HCT116 (cell line): ENCODE measurements around the gene SLC2A9.

Source experiments
- CTCF ChIP-seq, 3 experiments: fragments of 200-600 bp in 1 of 3; sonication (generic) in 1 of 3; IDR thresholded peaks in 2 of 3; conservative IDR thresholded peaks in 1 of 3; 2 replicates each; pipeline ENCODE4 v1.5.1; 2012 to 2017; ENCODE audit warnings: low read depth in 2 of 3, low read length in 2 of 3, antibody characterized with exemption in 1 of 3, borderline replicate concordance in 1 of 3, control low read depth in 1 of 3, mild to moderate bottlenecking in 1 of 3, mixed read lengths in 1 of 3, mixed run types in 1 of 3, moderate library complexity in 1 of 3; ENCODE audit not compliant: insufficient read depth in 1 of 3
- EGR1 ChIP-seq: IDR thresholded peaks from 2 replicates; pipeline ENCODE4 v1.6.1; 2012; ENCODE audit warnings: low read depth
- EZH2 ChIP-seq: fragments of 200-600 bp; sonication (generic); IDR thresholded peaks from 2 replicates; pipeline ENCODE4 v1.6.1; 2017; ENCODE audit warnings: antibody characterized with exemption, mixed run types
- EZH2phosphoT487 ChIP-seq: fragments of 200-600 bp; IDR thresholded peaks from 2 replicates; pipeline ENCODE4 v1.6.1; 2018; ENCODE audit warnings: antibody characterized with exemption, borderline replicate concordance
- MAX ChIP-seq: IDR thresholded peaks from 2 replicates; pipeline ENCODE4 v1.6.1; 2012
- POLR2AphosphoS5 ChIP-seq: IDR thresholded peaks from 2 replicates; pipeline ENCODE4 v1.6.1; 2011; ENCODE audit warnings: mild to moderate bottlenecking, low read depth, low read length, moderate library complexity
- RAD21 ChIP-seq: IDR thresholded peaks from 2 replicates; pipeline ENCODE4 v1.6.1; 2012; ENCODE audit warnings: low read depth, mild to moderate bottlenecking
- TCF7L2 ChIP-seq: IDR thresholded peaks from 2 replicates; pipeline ENCODE4 v1.7.0; 2011; ENCODE audit warnings: borderline replicate concordance, inconsistent platforms; ENCODE audit not compliant: insufficient read depth, insufficient read length; ENCODE audit errors: extremely low read depth

DNA sequence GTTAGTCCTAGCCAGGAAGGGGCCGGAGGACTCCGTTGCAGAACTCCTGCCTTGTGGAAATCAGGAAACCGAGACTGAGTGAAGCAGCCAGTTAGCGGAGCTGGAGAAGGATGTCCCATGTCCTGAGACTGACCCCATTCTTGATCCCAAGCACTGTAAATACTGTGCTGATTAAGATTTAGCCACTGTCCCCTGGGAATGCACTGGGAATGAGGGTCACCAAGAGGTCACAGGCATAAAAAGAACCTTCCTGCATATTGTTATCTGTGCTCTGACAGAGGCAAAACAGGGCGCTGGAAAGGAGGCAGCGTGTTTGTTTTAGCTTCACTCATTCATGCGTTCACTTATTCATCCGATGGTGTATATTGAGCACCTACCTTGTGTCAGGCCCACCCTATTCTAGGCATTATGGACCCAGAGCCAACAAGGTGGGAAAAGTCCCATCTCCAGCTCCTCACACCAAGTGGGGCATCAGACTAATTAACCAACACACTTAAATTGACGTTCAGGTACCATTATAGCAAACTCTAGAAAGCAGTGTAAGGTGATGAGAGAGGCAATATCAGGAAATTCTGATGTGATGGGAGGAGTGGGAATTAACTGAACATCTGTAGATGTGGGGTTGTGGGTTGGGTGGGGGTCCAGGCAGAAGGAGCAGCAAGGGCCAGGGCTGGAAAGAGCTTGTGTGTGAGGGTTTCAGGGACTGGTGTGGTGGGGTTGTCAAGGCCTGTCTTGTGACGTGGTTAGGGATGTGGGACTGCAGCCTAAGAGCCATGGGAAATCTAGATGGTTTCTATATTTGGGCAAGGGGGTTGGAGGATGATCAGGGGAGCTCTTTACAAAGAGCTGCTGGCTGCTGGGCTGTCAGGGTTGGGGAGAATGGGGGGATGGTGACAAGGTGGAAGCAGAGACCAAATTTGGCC, 10.6 kb upstream of the SLC2A9 start:
- TF ChIP-seq EZH2phosphoT487 (no peak), CTCF (IDR thresholded peaks at IDR 0.05 in 2 of 3, conservative IDR thresholded peaks at IDR 0.05 in 1 of 3; ENCODE audit: borderline replicate concordance in 1 of 3, insufficient read depth in 1 of 3, low read depth in 2 of 3, low read length in 2 of 3) (no peak), EZH2 (no peak), POLR2AphosphoS5 (no peak), MAX (no peak), EGR1 (no peak), RAD21 (no peak), TCF7L2 (no peak)
